ENCODE data around the gene KRT38.

Gene KRT38

GRCh38 chr17:41393826-41394225 lies 47.0 kb downstream of the KRT38 start:
- no peak for DNase-seq

- no peak for DNase-seq
These were observed 47.5 kb downstream of the KRT38 start for GRCh38 chr17:41393294-41393693.

GRCh38 chr17:41392278-41392677 lies 48.5 kb downstream of the KRT38 start:
- no peak for DNase-seq

GRCh38 chr17:41391535-41391934 lies 49.2 kb downstream of the KRT38 start:
- DNase-seq, result no peak

- DNase-seq, result no peak
These were observed 50.3 kb downstream of the KRT38 start for GRCh38 chr17:41390411-41390938.

GRCh38 chr17:41387670-41388069 lies 53.1 kb downstream of the KRT38 start:
- DNase-seq, result no peak

GRCh38 chr17:41386227-41386626 lies 54.6 kb downstream of the KRT38 start:
- no peak for DNase-seq
